ENCODE results near the gene NFKBIA.

- TF ChIP-seq CTCF (IDR thresholded peaks at IDR 0.05; ENCODE audit: low read depth, low read length) (no peak), EZH2phosphoT487 (IDR thresholded peaks at IDR 0.05; ENCODE audit: low read depth) (no peak)
Observed at GRCh38 chr14:35370969-35371368, 33.6 kb downstream of the NFKBIA start.

Measured in OCI-LY3 (cell line).